Frontal cortex (tissue), 1 donor: ENCODE data around the gene ZBTB42. TPM values are rescaled to one million over a fixed set of nuclear protein-coding genes. Genes with fewer than 3 reads are reported as not detected.

Source experiments
- total RNA-seq: library from RNA; depleted of rRNA; stranded (reverse); fragments of >200 nt; gene quantifications from one replicate; pipeline ENCODE4 v1.2.3, GENCODE V29; 2014

ZBTB42 gene
- total RNA-seq, 1 donor from 2014 or later: 0.41 TPM

Other genes with a start within 250 kb of the ZBTB42 start
- gene C14orf180, start 221.3 kb upstream of the ZBTB42 start, total RNA-seq: not detected
- gene TMEM179, start 196.3 kb upstream of the ZBTB42 start, total RNA-seq: 42.0 TPM
- 5.3 TPM for gene INF2, start 111.5 kb upstream of the ZBTB42 start, total RNA-seq
- gene ADSS1, start 76.9 kb upstream of the ZBTB42 start, total RNA-seq: 1.6 TPM
- 20.4 TPM for gene SIVA1, start 48.0 kb upstream of the ZBTB42 start, total RNA-seq
- gene AKT1, start 5.4 kb upstream of the ZBTB42 start, total RNA-seq: 130 TPM
- gene CEP170B, start 64.2 kb downstream of the ZBTB42 start, total RNA-seq: 18.3 TPM
- 3.7 TPM for gene PLD4, start 123.8 kb downstream of the ZBTB42 start, total RNA-seq
- 20.0 TPM for gene AHNAK2, start 177.3 kb downstream of the ZBTB42 start, total RNA-seq
- 13.0 TPM for gene CLBA1, start 184.7 kb downstream of the ZBTB42 start, total RNA-seq
- gene CDCA4, start 220.0 kb downstream of the ZBTB42 start, total RNA-seq: 11.0 TPM